Muscle layer of duodenum (tissue), 2 donors: ENCODE measurements around the gene TSHZ2.

Experiments
- H3K27ac ChIP-seq: one replicate; pipeline ENCODE4 v1.7.0; 2013; ENCODE audit warnings: mild to moderate bottlenecking, low read length
- H3K27me3 ChIP-seq: one replicate; pipeline ENCODE4 v1.7.0; 2013; ENCODE audit warnings: low read depth, mild to moderate bottlenecking, control low read depth, low read length
- H3K36me3 ChIP-seq, 2 donors: one replicate each; pipeline ENCODE4 v1.7.0; 2013; ENCODE audit warnings: low read length in 2 of 2, control low read depth in 1 of 2, mild to moderate bottlenecking in 1 of 2; ENCODE audit not compliant: insufficient read depth in 2 of 2, control insufficient read depth in 1 of 2
- H3K4me1 ChIP-seq, 2 donors: one replicate each; pipeline ENCODE4 v1.7.0; 2013; ENCODE audit warnings: low read length in 2 of 2, mild to moderate bottlenecking in 2 of 2, control low read depth in 1 of 2, moderate library complexity in 1 of 2; ENCODE audit not compliant: insufficient read depth in 2 of 2, control insufficient read depth in 1 of 2
- H3K4me3 ChIP-seq, 2 donors: one replicate each; pipeline ENCODE4 v1.7.0; 2013; ENCODE audit warnings: low read length in 2 of 2, low read depth in 1 of 2, mild to moderate bottlenecking in 1 of 2
- H3K9me3 ChIP-seq, 2 donors: one replicate each; pipeline ENCODE4 v1.7.0; 2013; ENCODE audit warnings: low read length in 2 of 2, control low read depth in 1 of 2, mild to moderate bottlenecking in 1 of 2; ENCODE audit not compliant: control insufficient read depth in 1 of 2
- donor health status: healthy.

TSHZ2 gene

DNA sequence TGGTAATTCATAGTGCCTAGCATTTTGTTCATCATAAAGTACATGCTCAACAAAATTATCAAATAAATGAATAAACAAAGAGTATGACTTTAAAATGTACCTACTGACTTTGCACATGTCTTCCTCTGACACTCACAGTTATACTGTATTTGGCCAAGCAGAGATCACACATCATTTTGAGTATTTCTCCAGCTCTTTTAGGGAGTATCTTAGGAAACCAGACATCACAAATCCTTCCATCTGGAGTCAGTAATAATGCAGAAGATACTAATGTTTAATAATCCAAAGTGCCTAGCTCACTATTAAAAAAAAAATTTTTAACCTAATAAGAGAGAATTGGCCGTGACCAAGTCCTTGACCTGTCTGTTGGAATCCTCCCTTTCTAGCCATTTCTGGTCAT lies 466.9 kb downstream of the TSHZ2 start:
- no peaks in the 10 kb centered on the region for H3K4me1 ChIP-seq
- no peak overlapping the region for H3K27ac ChIP-seq
- no peaks in the 10 kb centered on the region for H3K36me3 ChIP-seq
- no peak overlapping the region for H3K4me3 ChIP-seq
- no peaks in the 10 kb centered on the region for H3K9me3 ChIP-seq
- no peaks in the 10 kb centered on the region for H3K27me3 ChIP-seq

DNA sequence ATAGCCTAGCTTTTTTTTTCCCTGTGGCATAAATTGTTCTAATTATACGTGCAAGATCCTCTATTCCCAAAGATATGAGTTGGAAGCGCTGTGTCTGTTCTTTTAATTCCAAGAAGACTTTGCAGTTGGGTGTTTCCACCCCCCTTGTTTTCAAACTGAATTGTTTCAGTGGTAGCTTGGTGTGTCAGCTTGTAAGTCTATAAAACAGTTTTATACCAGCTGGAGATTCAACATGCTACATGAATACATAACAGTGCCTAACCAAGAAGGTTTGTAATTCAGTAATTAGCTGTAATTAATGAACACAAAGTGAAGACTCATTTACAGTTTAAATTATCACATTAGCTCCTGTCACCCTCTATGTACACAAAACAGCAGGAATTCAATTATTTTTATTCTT lies 467.5 kb downstream of the TSHZ2 start:
- peaks cover 0 to 4% of the 10 kb centered on the region in 2 donors for H3K4me1 ChIP-seq
- no peak overlapping the region for H3K27ac ChIP-seq
- H3K9me3 ChIP-seq: no peaks in the 10 kb centered on the region
- H3K4me3 ChIP-seq: no peak overlapping the region
- H3K27me3 ChIP-seq: no peaks in the 10 kb centered on the region
- H3K36me3 ChIP-seq: no peaks in the 10 kb centered on the region

DNA sequence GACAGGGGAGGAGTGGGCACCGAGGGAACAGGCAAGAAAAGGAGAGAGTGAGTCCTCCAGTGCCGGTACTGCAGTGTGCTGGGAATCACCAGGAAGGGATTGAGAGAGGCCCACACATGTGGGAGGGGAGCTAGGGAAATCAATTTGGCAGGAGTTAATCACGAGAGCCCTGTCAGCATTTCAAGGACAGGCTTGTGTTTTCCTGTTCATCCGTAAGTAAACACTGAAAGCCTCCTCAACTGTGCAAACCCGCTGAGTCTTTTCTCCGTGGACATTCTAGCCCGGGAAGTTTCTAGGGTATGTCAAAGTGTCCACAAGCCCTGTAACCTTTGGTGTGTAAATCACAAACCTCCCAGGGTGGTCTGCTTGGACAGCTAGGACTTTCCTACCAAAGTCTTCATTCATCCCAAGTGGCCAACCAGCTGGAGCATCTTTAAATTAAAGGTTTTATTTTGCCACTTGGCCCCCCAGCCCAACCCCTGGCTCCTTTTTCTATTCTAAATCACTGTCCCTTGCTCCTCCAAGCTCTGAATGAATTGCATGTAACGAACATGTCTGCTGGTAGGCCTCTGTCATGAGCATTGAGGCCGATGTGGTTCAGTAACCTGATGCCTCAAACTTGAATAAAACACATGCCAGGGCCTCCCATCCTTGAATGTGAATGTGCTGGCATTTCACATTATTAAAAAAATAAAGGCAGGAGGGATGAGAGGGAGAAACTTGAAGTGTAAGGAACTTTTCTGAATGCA lies 472.4 kb downstream of the TSHZ2 start:
- Histone ChIP-seq H3K4me3 (no peak overlapping the region), H3K36me3 (peaks cover 0 to 3% of the 10 kb centered on the region in 2 donors), H3K27ac (no peak overlapping the region), H3K4me1 (peaks cover 4 to 10% of the 10 kb centered on the region in 2 donors), H3K27me3 (no peaks in the 10 kb centered on the region), H3K9me3 (peaks cover 0 to 19% of the 10 kb centered on the region in 2 donors)

DNA sequence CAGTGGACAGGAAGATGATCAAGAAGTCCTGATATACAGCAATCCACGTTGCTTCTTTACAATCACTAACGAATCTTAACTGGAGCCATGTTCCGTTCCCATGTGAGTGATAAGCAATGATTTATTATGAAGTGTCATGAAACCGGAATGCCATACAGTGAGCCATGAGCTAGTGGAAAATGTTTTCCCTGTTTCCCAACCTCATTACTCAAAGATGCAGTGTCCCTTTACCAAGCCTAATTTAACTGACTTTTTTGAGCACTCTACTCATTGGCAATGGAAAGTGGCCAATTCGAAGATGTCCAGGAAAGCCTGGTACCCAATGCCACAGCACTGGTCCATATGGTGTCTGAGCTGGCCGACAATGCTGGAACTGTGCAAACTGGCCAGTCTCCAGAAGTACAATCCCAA lies 473.2 kb downstream of the TSHZ2 start:
- Histone ChIP-seq H3K27me3 (no peaks in the 10 kb centered on the region), H3K27ac (no peak overlapping the region), H3K36me3 (peaks cover 0 to 5% of the 10 kb centered on the region in 2 donors), H3K9me3 (peaks cover 0 to 26% of the 10 kb centered on the region in 2 donors), H3K4me3 (no peak overlapping the region), H3K4me1 (peaks cover 4 to 10% of the 10 kb centered on the region in 2 donors)

DNA sequence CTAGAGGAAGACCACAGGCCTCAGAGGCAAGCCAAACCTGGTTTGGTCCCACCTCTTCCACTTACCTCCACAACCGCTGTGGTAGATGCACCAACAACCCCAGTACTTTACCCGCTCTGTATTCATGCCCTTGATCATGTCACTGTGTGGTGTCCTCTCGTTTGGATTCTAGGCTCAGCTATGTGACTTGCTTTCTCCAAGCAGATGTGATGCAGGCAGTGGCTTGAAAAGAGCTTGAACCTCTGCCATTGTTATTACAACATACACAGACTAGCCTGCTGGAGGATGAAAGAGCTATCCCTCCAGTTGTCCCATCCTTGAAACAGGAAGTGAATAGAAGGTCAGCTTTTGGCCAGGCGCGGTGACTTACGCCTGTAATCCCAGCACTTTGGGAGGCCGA lies 473.8 kb downstream of the TSHZ2 start:
- H3K36me3 ChIP-seq: peaks cover 0 to 5% of the 10 kb centered on the region in 2 donors
- H3K27ac ChIP-seq: no peak overlapping the region
- no peak overlapping the region for H3K4me3 ChIP-seq
- peaks cover 0 to 31% of the 10 kb centered on the region in 2 donors for H3K9me3 ChIP-seq
- peaks cover 4 to 10% of the 10 kb centered on the region in 2 donors for H3K4me1 ChIP-seq
- H3K27me3 ChIP-seq: no peaks in the 10 kb centered on the region

DNA sequence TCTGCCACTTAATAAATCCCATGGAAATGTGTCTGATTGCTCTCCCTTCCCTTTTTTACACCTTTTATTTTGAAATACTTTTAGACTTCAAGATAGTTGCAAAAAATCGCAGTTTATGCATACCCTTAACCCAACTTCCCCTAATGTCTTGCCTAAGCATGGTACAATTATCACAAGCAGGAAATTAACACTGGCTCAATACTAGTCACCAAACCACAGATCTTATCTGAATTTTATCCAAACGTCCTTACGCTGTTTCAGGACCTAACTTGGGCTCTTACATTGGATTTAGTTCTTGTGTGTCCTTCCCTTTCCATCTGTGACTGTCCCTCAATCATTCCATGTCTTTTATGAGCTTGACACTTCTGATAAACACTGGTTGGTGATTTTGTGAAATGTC lies 475.2 kb downstream of the TSHZ2 start:
- Histone ChIP-seq H3K9me3 (peaks cover 0 to 31% of the 10 kb centered on the region in 2 donors), H3K36me3 (peaks cover 0 to 5% of the 10 kb centered on the region in 2 donors), H3K27me3 (no peaks in the 10 kb centered on the region), H3K27ac (no peak overlapping the region), H3K4me1 (peaks cover 4 to 10% of the 10 kb centered on the region in 2 donors), H3K4me3 (no peak overlapping the region)

DNA sequence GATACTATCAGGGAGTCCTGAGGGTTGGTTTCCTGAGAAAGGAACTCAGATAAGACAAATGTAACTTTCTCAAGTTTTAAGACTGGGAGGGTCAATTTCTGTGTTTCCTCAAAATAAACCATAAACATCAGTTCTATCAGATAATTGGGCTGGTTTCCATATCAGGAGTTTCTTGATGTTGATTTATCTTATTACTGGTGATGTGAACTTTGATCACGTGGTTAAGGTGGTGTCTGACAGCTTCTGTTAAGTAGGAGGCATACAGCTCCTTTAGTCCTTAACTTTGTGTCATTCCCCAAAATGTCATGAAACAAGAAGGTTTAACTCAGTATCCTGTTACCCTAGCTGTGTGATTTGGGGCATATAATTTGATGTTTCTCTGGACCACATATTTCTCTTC lies 476.3 kb downstream of the TSHZ2 start:
- no peaks in the 10 kb centered on the region for H3K27me3 ChIP-seq
- H3K4me3 ChIP-seq: no peak overlapping the region
- peaks cover 0 to 34% of the 10 kb centered on the region in 2 donors for H3K9me3 ChIP-seq
- H3K36me3 ChIP-seq: peaks cover 0 to 5% of the 10 kb centered on the region in 2 donors
- H3K27ac ChIP-seq: no peak overlapping the region
- peaks cover 4 to 10% of the 10 kb centered on the region in 2 donors for H3K4me1 ChIP-seq

DNA sequence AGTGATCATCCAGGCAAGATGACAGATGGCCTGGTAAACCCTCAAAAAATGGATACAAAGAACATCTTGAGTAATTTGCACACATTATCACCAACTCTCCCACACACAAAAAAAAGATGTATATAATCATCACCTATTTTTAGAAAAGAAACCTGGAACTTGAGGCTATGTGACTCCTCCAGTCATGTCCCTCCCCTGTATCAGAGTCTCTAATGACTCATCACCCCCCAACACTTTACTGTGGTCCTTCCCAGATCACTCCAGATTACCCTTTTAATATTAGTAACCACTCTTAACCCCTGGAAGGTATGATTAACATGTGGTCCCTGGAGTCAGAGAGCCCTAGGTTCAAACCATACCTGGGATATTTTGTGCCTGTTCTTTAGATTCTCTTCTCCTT lies 476.7 kb downstream of the TSHZ2 start:
- Histone ChIP-seq H3K27me3 (no peaks in the 10 kb centered on the region), H3K9me3 (peaks cover 0 to 34% of the 10 kb centered on the region in 2 donors), H3K4me1 (peaks cover 4 to 10% of the 10 kb centered on the region in 2 donors), H3K4me3 (no peak overlapping the region), H3K27ac (no peak overlapping the region), H3K36me3 (peaks cover 0 to 5% of the 10 kb centered on the region in 2 donors)

DNA sequence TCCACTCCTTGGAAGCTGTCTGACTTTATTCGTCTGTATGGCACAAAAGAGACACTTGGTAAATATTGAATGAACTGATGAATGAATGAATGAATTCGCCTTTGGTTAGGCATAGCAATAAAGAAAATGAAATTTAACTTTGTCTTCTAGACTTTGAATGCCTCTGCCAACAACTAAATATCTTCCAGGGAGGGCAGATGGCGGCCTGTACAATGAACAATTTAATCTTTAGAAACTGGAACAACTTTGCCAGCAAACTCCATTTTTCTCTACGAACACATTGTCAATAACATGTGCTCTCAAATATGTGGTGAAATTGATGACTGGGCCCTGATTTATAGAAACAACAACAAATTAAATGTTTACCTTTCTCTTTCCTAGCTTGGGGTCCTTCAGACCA lies 480.9 kb downstream of the TSHZ2 start:
- H3K36me3 ChIP-seq: peaks cover 0 to 12% of the 10 kb centered on the region in 2 donors
- no peaks in the 10 kb centered on the region for H3K27me3 ChIP-seq
- H3K4me1 ChIP-seq: no peaks in the 10 kb centered on the region
- H3K4me3 ChIP-seq: no peak overlapping the region
- no peak overlapping the region for H3K27ac ChIP-seq
- H3K9me3 ChIP-seq: peaks cover 5 to 30% of the 10 kb centered on the region in 2 donors

DNA sequence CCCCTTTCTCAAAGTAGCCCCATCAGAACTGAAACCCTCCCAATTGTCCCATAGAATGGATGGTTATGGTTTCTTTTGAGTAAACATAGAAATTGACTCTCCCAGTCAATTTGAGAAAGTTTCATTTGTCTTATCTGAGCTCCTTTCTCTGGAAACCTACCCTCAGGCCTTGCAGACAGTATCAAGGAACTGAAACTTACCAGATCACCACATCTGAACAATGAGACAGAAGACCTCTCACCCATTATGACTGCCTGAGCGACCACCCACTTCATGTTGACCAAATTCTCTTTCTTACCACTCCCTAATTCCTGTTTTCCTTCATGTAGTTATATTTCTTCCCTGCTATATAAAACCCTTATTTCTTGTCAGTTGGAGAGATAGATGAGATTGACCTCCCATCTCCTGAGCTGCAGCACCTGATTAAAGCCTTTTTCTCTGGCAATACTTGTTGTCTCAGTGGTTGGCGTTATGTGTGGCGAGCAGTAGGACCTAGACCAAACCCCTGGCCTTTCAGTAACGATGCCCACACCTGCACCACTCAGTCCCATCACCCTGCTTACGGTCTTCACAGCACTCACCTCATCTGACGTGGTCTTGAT lies 482.6 kb downstream of the TSHZ2 start:
- Histone ChIP-seq H3K9me3 (peaks cover 5 to 15% of the 10 kb centered on the region in 2 donors), H3K27ac (no peak overlapping the region), H3K4me3 (peak overlapping the region in 1 of 2 donors; percentile 17), H3K27me3 (no peaks in the 10 kb centered on the region), H3K4me1 (no peaks in the 10 kb centered on the region), H3K36me3 (peaks cover 0 to 7% of the 10 kb centered on the region in 2 donors)

DNA sequence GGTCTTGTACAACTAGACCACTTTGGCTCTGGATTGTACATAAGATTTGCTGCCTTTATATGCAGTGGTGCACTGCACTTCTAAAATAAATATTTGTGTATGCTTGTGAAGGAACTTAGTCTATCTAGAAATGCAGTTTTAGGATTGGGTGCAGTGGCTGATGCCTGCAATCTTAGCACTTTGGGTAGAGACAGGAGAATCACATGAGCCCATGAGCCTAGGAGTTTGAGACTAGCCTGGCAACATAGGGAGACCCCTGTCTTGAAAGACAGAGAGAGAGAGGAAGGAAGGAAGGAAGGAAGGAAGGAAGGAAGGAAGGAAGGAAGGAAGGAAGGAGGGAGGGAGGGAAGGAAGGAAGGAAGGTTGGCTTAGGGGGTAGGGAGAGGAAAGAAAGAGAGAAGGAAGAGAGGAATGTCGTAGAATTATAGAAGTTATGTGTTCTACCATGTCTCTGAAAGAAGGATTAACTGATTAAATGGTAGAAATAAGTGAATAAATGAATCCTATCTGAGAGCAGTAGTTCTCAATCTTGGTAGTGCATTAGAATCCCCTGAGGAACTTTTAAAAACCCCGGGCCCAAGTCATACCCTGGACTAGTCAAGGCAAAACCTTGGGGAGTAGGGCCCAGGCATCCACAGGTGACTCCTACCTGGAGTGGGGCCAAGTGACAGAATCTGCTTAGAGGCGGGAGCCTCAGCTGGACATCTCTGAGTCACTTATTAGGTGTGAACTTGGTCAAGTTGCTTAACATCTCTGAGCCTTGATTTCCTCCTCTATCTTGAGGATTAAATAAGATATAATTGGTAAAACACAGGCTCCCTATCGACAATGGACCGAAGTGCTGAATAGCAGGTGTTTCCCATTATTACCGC lies 491.2 kb downstream of the TSHZ2 start:
- Histone ChIP-seq H3K9me3 (no peaks in the 10 kb centered on the region), H3K27me3 (no peaks in the 10 kb centered on the region), H3K4me1 (no peaks in the 10 kb centered on the region), H3K27ac (no peak overlapping the region), H3K4me3 (no peak overlapping the region), H3K36me3 (no peaks in the 10 kb centered on the region)
